Hippocampal formation (tissue), 2 donors: Measurements from ENCODE around the gene NR1I3.
"Not testable (repeated sequence)": the region's sequence is repeated elsewhere in the genome, so short reads cannot be mapped to it uniquely, and the experiment has no call there.

ENCODE experiments used
- DNase-seq, 2 donors: peaks; one replicate each; lab custom pipeline; 2025; lab: John Stamatoyannopoulos, UW

The NR1I3 gene, protein sequence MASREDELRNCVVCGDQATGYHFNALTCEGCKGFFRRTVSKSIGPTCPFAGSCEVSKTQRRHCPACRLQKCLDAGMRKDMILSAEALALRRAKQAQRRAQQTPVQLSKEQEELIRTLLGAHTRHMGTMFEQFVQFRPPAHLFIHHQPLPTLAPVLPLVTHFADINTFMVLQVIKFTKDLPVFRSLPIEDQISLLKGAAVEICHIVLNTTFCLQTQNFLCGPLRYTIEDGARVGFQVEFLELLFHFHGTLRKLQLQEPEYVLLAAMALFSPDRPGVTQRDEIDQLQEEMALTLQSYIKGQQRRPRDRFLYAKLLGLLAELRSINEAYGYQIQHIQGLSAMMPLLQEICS

DNA sequence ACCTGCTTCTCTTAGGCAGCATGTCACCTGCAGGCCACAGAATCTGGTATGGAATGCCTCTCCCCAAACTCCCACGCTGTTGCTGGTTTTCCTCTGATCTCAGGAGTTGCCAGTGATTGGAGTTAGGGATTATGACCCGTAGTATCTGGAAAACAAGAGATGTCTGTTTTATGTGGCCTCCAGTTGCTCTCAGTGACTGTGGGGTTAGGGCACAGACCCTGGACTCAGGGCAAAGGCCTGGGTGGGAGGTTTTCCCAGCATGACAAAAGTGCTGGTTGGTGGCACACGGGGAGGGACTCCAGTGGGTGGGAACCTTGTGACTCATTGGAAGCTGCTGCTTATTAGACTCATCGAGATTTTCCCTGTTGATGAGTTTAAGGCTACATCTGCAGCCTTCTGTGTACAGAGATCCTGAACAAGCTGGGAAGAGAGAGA lies at the start of gene NR1I3:
Gene NR1I3 (minus strand): TSS at position 165 of the 435 bp plus-strand sequence. CDS start 1,638 bp downstream, outside the sequence.
- no peak for DNase-seq

DNA sequence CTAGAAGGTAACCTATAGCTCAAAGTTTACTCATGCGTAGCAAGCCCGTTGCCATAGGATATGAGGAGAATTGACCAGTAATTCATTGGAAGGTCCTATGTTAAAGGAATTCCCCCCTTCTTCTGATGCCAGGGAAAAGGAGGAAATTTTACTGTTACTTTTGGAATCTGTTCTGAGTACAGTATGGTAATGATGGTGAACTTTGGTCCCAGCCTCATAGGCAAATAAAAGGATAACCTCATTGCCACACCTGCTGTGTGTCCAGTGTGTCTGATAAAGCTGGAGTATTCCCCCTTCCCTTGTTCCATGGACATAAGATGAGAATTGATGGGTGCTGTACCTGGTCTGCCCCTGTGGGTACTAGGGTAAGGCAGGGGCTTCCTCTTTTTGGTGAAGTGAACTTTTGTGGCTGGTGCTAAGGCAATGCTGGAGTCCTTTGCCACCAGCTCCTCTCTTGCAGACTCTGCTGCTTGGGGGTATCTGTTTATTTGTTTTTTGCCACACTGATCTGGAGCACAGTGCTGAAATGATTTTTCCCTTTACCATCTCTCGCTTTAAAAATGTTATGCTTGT lies 49.6 kb upstream of the NR1I3 start:
- no peak for DNase-seq

DNA sequence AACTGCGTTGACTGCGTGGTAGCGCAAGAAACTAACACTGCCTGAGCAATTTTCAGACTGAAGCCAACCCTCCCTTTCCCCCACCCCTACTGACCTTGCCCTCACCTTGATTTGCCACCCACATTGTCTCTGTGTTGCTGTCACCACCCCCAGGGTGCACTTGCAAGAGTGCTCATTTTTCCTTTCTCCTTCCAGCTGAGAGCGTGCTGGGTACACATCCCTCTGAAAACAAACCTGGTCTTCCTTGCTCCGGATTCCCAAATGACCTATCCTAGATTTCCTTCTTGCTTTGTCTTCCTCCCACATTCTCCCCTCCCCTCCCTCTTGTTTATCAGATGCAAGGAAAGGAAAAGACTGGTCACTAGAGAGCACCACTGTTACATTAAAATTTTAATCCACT lies 47.5 kb upstream of the NR1I3 start:
- DNase-seq = no peak

- DNase-seq = no peak
Measured at GRCh38 chr1:161285113-161285512, 47.1 kb upstream of the NR1I3 start.

- no peak for DNase-seq
Measured at GRCh38 chr1:161282991-161283390, 45.0 kb upstream of the NR1I3 start.

- no peak for DNase-seq
Measured at GRCh38 chr1:161274874-161275273, 36.9 kb upstream of the NR1I3 start.

DNA sequence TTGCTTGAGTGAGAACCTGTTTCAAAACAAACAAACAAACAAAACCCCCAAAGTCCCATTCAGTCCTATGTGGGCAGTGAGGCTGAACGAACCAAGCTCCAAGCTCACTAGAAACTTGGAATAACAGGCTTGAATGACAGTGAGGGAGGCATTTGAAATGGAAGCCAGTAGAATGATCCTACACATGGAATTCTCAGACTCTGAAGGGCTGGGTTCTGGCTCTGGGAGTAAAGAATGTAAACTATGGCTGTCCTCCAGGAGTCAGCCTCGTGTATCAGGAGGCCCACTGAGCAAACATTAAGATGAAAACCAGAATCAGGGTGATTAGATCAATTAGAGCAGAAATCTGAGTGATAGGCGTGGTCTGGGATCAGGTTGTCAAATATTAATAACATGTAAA lies 35.4 kb upstream of the NR1I3 start:
- DNase-seq = no peak

DNA sequence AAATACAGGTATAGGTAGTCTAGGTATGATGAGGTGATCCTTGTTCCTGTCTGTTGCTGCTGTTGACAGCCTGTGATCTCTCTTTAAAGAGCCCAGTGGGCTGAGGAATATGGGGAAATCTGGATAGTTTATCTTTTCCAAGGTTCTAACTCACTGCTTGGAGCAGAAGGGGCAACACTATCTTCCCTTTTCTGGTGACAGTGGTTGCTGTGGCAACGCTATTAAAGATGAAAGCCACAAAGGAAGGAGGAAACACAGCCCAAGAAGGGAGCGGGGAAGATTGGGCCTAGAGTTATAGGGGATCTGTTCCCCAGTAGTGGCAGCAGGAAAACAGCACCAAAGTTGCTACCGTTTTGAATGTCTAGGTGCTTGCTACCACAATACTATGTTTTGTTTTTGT lies 29.3 kb upstream of the NR1I3 start:
- DNase-seq = no peak

- no peak for DNase-seq
Measured at GRCh38 chr1:161266836-161267235, 28.8 kb upstream of the NR1I3 start.

DNA sequence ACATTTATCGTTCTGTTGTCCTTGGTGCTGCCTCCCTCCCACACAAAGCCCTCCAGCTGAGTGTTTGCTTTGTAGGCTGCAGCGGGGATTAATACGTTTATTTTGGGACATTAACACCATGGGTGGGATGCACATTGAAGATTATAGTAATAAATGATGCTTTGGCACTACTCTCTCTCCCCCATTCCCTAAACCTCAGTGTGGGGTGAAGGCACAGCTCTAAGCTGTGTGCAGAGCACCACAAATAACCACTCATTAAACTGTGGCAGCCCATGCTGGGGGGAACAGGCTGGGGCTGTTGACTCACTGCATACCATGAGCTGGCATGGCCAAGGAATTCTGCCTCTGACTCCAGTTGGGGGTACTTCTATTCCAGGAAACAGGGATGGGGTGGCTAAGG lies 28.2 kb upstream of the NR1I3 start:
- DNase-seq = no peak

DNA sequence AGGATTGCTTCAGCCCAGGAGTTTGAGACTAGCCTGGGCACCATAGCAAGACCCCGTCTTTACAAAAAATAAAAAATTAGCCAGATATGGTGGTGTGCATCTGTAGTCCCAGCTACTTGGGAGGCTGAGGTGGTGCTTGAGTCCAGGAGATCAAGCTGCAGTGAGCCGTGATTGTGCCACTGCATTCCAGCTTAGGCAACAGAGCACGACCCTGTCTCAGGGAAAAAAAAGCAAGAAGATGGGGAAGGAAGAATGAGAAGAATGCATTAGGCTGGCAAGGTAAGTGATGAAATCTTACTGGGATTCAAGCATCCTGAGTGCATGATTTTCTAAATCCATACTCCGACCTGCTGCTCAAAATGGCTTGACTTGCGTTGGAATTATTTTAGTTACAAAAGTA lies 27.3 kb upstream of the NR1I3 start:
- DNase-seq = no peak

GRCh38 chr1:161261261-161262235 lies 23.5 kb upstream of the NR1I3 start:
- no peak for DNase-seq

- no peak for DNase-seq
Measured at GRCh38 chr1:161260376-161261260, 22.6 kb upstream of the NR1I3 start.

- DNase-seq = no peak
Measured at GRCh38 chr1:161259765-161260164, 21.8 kb upstream of the NR1I3 start.

DNA sequence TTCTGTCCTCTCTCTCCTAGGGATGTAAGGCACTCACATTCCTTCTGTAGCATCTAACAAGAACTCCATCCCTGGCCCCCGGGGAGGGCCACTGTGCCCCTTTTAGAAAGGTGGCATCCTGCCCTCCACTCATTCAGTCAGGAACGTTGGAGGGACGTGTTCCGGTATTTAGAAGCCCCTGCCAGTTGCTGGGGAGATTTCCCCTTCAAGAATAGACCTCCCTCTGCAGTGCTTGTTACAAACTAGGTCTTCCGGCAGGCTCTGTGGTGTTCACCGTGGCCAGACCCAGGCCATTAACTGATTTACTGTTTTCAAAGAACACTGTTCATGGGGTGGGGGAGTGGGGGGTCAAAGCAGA lies 21.3 kb upstream of the NR1I3 start:
- DNase-seq = no peak

DNA sequence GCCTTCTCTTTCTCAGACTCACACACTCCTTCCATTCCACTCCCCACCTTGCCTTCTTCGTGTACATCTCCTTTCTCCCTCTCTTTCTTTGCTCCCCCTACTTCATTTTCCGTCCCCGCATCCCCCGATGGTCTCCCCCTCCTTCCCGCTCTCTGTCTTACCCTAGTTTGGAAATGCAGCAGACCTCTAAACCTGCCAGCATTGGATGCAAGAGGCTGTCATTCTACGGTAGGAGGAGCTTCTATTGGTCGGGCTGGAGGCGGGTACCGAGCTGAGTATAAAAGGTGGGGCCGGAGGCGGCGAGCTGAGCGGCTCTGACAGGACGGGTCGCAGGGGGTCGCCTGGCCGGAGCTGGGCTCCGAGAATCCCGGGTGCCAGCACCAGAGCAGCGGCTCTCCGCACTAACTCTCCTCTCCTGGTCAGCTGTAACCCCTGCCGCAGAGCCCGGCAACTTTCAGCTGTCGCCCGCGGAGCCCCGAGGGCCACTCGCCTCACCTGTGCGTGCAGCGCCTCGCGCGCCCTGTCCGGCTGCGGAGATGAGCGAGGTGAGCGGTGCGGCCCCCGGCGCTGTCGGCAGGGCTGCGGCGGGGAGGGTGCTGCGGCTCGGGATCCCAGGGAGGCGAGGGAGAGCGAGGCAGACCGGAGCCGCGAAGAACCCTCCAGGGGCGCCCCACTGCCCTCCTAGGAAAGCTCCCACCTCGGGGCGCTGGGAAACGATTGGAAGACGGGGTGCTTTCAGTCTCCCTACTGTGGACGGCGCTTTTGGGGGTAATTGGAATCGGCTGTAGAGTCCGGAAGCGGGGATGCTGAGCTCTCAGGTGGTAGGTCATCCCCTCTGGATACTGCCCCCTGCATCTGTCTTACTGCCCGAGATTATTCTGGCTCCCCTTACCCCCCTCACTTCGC lies 20.7 kb upstream of the NR1I3 start, which contains the start of gene PCP4L1:
Gene PCP4L1 (plus strand): TSS at position 307 of the 906 bp plus-strand sequence. CDS start 230 bp downstream, at position 537.
- peak; percentile 45 for DNase-seq

GRCh38 chr1:161257109-161257508 lies 19.1 kb upstream of the NR1I3 start:
- DNase-seq = not testable (repeated sequence)

DNA sequence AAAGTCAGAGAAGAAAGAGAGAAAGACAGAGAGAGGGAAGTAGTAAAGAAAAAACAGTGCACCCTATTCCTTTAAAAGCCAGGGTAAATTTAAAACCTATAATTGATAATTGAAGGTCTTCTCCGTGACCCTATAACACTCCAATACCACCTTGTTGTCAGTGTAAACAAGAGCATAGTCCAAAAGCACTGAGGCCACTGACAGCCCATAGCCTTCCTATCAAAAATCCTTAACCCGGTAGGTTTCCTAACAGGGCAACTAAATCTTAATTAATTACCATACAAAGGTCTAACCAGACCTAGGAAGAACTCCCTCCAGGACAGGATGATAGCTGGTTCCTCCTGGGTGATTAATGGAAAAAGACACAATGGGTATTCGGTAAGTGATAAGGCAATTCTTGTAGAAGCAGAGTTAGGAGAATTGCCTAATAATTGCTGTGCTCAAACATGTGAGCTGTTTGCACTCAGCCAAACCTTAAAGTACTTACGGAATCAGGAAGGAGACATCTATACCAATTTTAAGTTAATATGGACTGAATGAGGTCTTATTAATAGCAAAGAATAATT lies 18.0 kb upstream of the NR1I3 start:
- DNase-seq = not testable (repeated sequence)

GRCh38 chr1:161255302-161255701 lies 17.3 kb upstream of the NR1I3 start:
- not testable (repeated sequence) for DNase-seq

DNA sequence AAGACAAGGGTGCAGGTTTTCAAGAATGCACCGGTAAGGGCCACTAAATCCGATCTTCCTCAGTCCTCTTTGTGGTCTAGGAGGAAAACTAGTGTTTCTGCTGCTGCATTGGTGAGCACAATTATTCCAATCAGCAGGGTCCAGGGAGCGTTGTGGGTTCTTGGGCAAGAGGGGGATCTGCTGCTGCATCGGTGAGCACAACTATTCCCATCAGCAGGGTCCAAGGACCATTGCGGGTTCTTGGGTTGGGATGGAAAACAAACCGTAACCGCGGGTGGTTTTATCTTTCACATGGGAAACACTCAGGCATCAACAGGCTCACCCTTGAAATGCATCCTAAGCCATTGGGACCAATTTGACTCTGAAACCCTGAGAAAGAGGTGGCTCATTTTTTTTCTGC lies 13.6 kb upstream of the NR1I3 start:
- DNase-seq = no peak
